ENCODE results near the gene TFCP2. TPM values are rescaled to one million over a fixed set of nuclear protein-coding genes. Genes with fewer than 3 reads are reported as not detected.

The TFCP2 gene
- total RNA-seq, 2 donors from 2014 or later: 44.1 to 47.2 TPM

DNA sequence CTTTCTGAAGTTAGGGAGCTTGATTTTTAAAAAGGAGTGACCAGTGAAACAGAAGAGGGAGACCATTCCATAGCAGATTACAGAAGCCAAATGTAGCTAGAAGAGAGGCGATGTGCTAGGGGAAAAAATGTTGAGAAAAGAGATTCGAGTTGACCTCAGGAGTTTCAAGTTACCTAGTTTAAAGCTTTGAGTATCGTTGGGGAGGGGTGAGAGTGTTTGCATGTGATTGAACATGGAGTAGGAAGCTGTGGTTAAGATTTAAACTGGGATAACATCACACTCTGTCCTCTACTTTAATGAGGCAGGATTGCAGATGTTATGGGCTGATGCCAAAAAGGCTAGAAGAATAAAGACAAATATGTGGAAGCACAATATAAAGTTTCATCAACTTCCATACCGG is 121.1 kb downstream of the TFCP2 start:
- no peaks in the 10 kb centered on the region for H3K4me1 ChIP-seq (ENCODE audit: control insufficient read depth, insufficient read depth, low read length)
- no peak overlapping the region for H3K4me3 Mint-ChIP-seq
- H3K4me3 ChIP-seq (ENCODE audit: low read length): no peak overlapping the region
- DNase-seq: no peak
- no peaks in the 10 kb centered on the region for H3K9me3 Mint-ChIP-seq
- H3K9me3 ChIP-seq (ENCODE audit: control insufficient read depth, low read length): no peaks in the 10 kb centered on the region
- H3K36me3 ChIP-seq (ENCODE audit: control insufficient read depth, insufficient read depth, low read length): peaks cover 36% of the 10 kb centered on the region
- no peaks in the 10 kb centered on the region for H3K27me3 ChIP-seq (ENCODE audit: control insufficient read depth, insufficient read depth, low read length, poor library complexity, severe bottlenecking)
- WGBS, 2 experiments (ENCODE audit: insufficient coverage in 1 of 2, insufficient read length in 1 of 2): 97 to 98% methylated on average over 3 to 4 of the region's 4 CpGs
- no peak overlapping the region for H3K9ac ChIP-seq (ENCODE audit: extremely low read depth, low read length, poor library complexity, severe bottlenecking)
- H3K27me3 Mint-ChIP-seq (ENCODE audit: insufficient read depth): no peaks in the 10 kb centered on the region
- H3K36me3 Mint-ChIP-seq (ENCODE audit: low read depth): peaks cover 30% of the 10 kb centered on the region
- no peak overlapping the region for H3K27ac ChIP-seq (ENCODE audit: low read depth, low read length)
- H3K4me1 Mint-ChIP-seq: peaks cover 10% of the 10 kb centered on the region
- H3K27ac Mint-ChIP-seq: no peak overlapping the region
- TF ChIP-seq CTCF (conservative IDR thresholded peaks at IDR 0.05): no peak

DNA sequence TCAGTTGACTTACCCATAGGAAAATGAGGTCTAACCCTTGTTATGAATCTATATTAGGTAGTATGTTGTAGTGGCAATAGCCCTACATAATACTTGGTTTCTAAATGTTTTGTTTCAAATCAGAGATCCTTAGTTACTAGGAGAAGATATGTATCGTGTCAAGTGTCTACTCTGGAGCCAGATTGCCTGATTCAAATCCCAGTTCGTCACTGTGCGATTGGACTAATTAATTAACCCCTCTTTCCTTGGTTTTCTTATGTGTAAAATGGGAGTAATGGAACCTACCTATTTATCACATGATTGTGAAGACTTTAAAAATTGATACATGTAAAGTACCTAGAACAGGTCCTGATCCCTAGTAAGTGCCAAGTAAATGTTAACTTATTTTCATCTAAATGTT is 123.4 kb downstream of the TFCP2 start:
- no peak overlapping the region for H3K9ac ChIP-seq (ENCODE audit: extremely low read depth, low read length, poor library complexity, severe bottlenecking)
- no peak for TF ChIP-seq CTCF (conservative IDR thresholded peaks at IDR 0.05)
- WGBS, 2 experiments (ENCODE audit: insufficient coverage in 1 of 2, insufficient read length in 1 of 2): 98 to 100% methylated on average over 1 to 3 of the region's 3 CpGs
- H3K27me3 Mint-ChIP-seq (ENCODE audit: insufficient read depth): no peaks in the 10 kb centered on the region
- no peaks in the 10 kb centered on the region for H3K4me1 ChIP-seq (ENCODE audit: control insufficient read depth, insufficient read depth, low read length)
- H3K36me3 ChIP-seq (ENCODE audit: control insufficient read depth, insufficient read depth, low read length): peaks cover 23% of the 10 kb centered on the region
- no peak for DNase-seq
- H3K4me1 Mint-ChIP-seq: peaks cover 10% of the 10 kb centered on the region
- no peak overlapping the region for H3K27ac ChIP-seq (ENCODE audit: low read depth, low read length)
- peak overlapping the region; percentile 93 for H3K4me3 ChIP-seq (ENCODE audit: low read length)
- no peaks in the 10 kb centered on the region for H3K9me3 Mint-ChIP-seq
- H3K4me3 Mint-ChIP-seq: peak overlapping the region; percentile 85
- H3K36me3 Mint-ChIP-seq (ENCODE audit: low read depth): peaks cover 18% of the 10 kb centered on the region
- no peaks in the 10 kb centered on the region for H3K9me3 ChIP-seq (ENCODE audit: control insufficient read depth, low read length)
- H3K27ac Mint-ChIP-seq: no peak overlapping the region
- H3K27me3 ChIP-seq (ENCODE audit: control insufficient read depth, insufficient read depth, low read length, poor library complexity, severe bottlenecking): no peaks in the 10 kb centered on the region

DNA sequence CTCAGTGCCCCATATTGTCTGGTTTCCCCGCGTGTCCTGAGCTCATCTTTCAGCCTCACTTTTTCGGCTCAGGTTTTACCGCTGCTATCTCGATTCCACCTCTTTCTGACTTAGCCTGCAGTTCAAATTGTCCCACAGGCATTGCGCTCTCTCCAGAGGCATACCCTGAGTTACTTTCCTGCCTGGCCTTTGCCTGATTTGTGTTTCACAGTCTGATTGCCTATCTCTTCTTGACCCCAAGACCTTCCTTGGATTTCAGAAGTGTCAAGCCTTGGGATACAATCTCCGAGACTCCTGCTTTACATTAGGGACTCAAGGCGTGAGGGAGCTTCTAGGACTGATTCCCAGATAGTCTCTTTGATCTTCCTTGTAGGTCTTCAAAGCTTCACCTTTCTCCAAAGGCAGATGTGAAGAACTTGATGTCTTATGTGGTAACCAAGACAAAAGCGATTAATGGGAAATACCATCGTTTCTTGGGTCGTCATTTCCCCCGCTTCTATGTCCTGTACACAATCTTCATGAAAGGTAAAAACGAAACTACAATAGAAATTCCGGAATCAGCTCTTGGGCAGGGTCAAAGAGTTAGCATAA is 124.2 kb downstream of the TFCP2 start:
- H3K4me3 Mint-ChIP-seq: peak overlapping the region; percentile 85
- DNase-seq: peak; percentile 62
- peaks cover 16% of the 10 kb centered on the region for H3K36me3 ChIP-seq (ENCODE audit: control insufficient read depth, insufficient read depth, low read length)
- no peak overlapping the region for H3K27ac ChIP-seq (ENCODE audit: low read depth, low read length)
- H3K9me3 Mint-ChIP-seq: no peaks in the 10 kb centered on the region
- H3K27me3 Mint-ChIP-seq (ENCODE audit: insufficient read depth): no peaks in the 10 kb centered on the region
- H3K27ac Mint-ChIP-seq: peak overlapping the region; percentile 90
- no peaks in the 10 kb centered on the region for H3K4me1 ChIP-seq (ENCODE audit: control insufficient read depth, insufficient read depth, low read length)
- H3K9ac ChIP-seq (ENCODE audit: extremely low read depth, low read length, poor library complexity, severe bottlenecking): peak overlapping the region; percentile 70
- WGBS, 2 experiments (ENCODE audit: insufficient coverage in 1 of 2, insufficient read length in 1 of 2): 52 to 58% methylated on average over 14 of the region's 14 CpGs
- H3K4me1 Mint-ChIP-seq: peaks cover 10% of the 10 kb centered on the region
- H3K27me3 ChIP-seq (ENCODE audit: control insufficient read depth, insufficient read depth, low read length, poor library complexity, severe bottlenecking): no peaks in the 10 kb centered on the region
- H3K4me3 ChIP-seq (ENCODE audit: low read length): peak overlapping the region; percentile 93
- peaks cover 12% of the 10 kb centered on the region for H3K36me3 Mint-ChIP-seq (ENCODE audit: low read depth)
- no peak for TF ChIP-seq CTCF (conservative IDR thresholded peaks at IDR 0.05)
- no peaks in the 10 kb centered on the region for H3K9me3 ChIP-seq (ENCODE audit: control insufficient read depth, low read length)

All from endodermal cell (in vitro differentiated cells).